KBM-7 (cell line): ENCODE results near the gene PDE5A.
"Not testable (repeated sequence)": the region's sequence is repeated elsewhere in the genome, so short reads cannot be mapped to it uniquely, and the experiment has no call there.

Experiments used
- DNase-seq: peaks from one replicate; pipeline ENCODE4 v3.0.0-alpha.2; 2015
- in situ Hi-C: fragments of 300-500 bp; cut with MboI; formaldehyde crosslinking; loops from 2 replicates; pipeline ENCODE4 v1.14.3; 2020; ENCODE audit warnings: low sequenced_read_pairs, low pct_unique_long_range_greater_than_20kb, mixed read lengths

Gene PDE5A

GRCh38 chr4:119493886-119494285 is 134.7 kb downstream of the PDE5A start:
- DNase-seq = no peak
- in situ Hi-C loops = loop anchor here (25.0 kb wide), 1 partner anchor 507 kb away; no protein-coding TSS in a partner anchor

- in situ Hi-C loops = loop anchor here (25.0 kb wide), 1 partner anchor 506 kb away; no protein-coding TSS in a partner anchor
- peak; percentile 21 for DNase-seq
Measured at GRCh38 chr4:119493419-119493818, 135.2 kb downstream of the PDE5A start.

- peak; percentile 37 for DNase-seq
- in situ Hi-C loops = loop anchor here (25.0 kb wide), 1 partner anchor 503 kb away; no protein-coding TSS in a partner anchor
Measured at GRCh38 chr4:119490335-119490734, 138.3 kb downstream of the PDE5A start.

DNA sequence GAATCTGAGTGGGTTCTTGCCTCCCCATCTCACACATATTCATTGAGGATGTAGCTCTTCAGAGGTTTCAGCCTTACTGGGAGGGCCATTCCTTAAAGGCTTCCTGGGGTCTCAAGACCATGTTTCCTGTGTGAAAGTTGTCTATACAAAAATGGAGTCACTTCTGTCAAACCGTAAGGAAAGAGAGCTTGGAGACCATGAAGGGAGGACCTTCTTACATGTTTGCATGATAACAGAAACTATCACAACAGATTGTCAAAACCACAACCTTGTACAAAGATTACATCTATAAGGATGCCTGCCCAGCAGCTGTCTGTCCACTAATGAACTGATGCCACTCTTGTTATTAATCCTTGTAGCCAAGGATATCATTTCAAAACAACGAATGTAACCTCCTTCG is 139.3 kb downstream of the PDE5A start:
- in situ Hi-C loops = loop anchor here (25.0 kb wide), 1 partner anchor 502 kb away; no protein-coding TSS in a partner anchor
- no peak for DNase-seq

DNA sequence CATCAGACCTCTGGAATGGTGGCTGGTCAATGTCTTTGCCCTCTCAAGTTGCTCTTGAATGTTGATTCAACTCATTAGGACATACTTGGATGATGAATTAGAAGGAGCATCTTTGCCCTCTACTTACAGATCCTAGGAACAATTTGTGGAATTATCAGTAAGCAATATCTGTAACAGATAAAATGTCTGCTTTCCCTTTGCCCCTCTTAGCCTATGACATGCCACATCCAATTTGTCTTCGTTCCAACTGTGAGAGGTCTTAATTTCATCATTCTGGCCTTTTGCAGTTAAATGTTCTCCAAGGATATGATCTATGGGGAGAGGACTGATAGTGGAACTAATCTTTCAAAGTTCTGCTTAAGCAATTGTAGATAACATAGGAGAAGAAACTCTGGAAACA is 148.3 kb downstream of the PDE5A start:
- in situ Hi-C loops = loop anchor here (25.0 kb wide), 1 partner anchor 493 kb away; no protein-coding TSS in a partner anchor
- DNase-seq = no peak

DNA sequence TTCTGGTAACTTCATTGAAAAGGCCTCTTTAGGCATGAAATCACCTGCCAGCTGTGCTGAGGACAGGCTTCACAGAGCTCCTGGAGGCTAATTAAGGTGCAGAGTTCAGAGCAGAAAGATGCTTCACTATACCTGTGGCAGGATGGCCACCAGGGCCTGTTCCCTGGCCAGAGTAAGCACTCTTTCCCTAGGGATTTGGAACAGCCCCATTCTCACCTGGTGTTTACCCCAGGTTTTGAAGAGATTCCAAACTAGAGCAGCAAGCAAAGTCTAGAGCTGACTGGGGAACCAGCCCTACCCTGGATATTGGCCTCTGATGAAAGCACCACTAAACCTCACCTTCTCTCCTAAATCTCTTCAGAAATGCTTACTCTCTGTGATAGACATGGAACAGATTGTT is 148.8 kb downstream of the PDE5A start:
- in situ Hi-C loops = loop anchor here (25.0 kb wide), 1 partner anchor 493 kb away; no protein-coding TSS in a partner anchor
- no peak for DNase-seq

GRCh38 chr4:119479180-119479808 is 149.3 kb downstream of the PDE5A start:
- in situ Hi-C loops = loop anchor here (25.0 kb wide), 1 partner anchor 492 kb away; no protein-coding TSS in a partner anchor
- DNase-seq = no peak

DNA sequence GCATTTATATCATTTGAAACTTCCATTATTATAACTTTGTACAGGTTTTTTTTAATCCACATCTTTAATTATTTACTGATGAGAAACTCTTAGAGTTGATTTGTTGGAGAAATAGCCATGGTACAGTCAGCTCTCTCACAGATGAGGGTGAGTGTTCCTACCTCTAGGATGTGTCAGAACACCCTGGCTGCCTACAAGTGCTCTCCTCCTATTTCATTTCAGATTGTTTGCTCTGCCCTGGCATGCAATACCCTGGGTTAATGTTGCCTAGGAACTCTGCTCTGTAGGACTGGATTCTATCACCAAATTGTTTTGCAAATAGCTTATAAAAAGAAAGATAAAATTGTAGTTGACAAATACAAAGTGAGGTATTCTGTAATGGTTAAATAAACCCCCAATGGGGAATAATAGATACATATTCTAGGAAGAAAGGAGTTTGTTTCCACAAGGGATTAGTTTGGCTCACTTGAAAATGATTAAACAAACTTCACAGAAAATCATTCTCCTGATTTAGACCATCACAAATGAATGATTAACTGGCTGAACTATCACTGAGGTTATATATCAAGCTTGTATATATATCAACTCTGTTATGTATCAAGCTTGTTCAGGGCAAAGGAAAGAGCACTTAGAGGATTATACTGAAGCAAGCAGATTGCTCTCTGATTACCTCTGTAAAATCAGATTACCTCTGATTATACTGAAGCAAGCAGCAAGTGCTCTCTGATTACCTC is 150.0 kb downstream of the PDE5A start:
- in situ Hi-C loops = loop anchor here (25.0 kb wide), 1 partner anchor 491 kb away; no protein-coding TSS in a partner anchor
- DNase-seq = no peak

- in situ Hi-C loops = loop anchor here (25.0 kb wide), 1 partner anchor 490 kb away; no protein-coding TSS in a partner anchor
- no peak for DNase-seq
Measured at GRCh38 chr4:119477412-119478053, 151.1 kb downstream of the PDE5A start.

DNA sequence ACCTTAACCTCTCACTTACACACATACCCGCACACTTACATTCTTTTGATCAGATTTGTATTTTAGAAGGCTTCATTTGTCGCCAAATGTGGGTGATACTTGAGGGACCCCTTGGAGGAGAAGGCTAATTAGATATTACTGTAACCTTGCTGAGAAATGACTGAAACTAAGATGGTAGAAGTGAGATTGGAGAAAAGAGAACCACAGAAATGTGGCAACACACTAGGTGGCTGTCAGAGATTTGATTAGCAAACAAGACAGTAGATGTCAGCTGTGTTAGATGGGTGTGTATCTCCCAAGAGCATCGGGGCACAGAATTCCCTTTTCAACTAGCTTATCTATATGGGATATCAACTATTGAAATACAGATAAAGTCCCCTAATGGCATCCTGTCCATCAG is 157.3 kb downstream of the PDE5A start:
- in situ Hi-C loops = no loop called here
- no peak for DNase-seq

GRCh38 chr4:119470737-119471063 is 157.9 kb downstream of the PDE5A start:
- DNase-seq, in situ Hi-C loops: not testable (repeated sequence)

DNA sequence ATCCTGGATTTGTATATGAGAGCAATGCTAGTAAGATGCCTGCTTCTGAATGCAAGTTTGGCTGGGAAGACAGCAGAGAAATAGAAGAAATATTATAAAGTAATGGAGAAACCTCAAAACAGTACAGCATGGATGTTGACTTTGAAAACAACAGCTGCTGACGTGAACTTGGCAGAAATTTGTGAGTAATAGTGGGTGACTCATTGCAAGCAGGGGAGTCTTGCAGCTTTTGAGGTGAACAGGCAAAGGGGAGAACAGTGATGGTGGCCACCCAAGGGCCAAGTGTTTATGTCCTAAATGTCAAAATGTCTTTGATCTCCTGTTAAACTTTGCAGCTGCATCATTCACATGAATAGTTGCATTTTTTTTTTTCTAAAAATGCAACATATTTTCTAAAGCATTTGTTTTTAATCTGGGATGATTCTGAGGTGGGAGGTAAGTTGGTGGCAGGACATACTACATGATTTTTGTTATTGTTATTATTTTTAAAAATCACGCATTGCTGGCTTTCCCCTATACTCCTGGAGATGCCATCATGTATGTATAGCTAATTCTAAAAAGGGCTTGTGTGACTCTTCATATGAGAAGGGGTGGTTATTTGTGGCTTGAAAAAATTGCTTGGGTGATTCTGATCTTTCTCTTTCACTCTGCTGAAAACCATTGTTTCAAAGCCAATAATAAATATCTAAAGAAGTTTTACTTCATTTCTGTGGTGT is 158.4 kb downstream of the PDE5A start:
- DNase-seq, in situ Hi-C loops: not testable (repeated sequence)

GRCh38 chr4:119469039-119469438 is 159.6 kb downstream of the PDE5A start:
- DNase-seq, in situ Hi-C loops: not testable (repeated sequence)

- in situ Hi-C loops = not testable (repeated sequence)
- peak; percentile 50 for DNase-seq
Measured at GRCh38 chr4:119462733-119463132, 165.9 kb downstream of the PDE5A start.

- peak; percentile 64 for DNase-seq
- in situ Hi-C loops = not testable (repeated sequence)
Measured at GRCh38 chr4:119455734-119456133, 172.9 kb downstream of the PDE5A start.

DNA sequence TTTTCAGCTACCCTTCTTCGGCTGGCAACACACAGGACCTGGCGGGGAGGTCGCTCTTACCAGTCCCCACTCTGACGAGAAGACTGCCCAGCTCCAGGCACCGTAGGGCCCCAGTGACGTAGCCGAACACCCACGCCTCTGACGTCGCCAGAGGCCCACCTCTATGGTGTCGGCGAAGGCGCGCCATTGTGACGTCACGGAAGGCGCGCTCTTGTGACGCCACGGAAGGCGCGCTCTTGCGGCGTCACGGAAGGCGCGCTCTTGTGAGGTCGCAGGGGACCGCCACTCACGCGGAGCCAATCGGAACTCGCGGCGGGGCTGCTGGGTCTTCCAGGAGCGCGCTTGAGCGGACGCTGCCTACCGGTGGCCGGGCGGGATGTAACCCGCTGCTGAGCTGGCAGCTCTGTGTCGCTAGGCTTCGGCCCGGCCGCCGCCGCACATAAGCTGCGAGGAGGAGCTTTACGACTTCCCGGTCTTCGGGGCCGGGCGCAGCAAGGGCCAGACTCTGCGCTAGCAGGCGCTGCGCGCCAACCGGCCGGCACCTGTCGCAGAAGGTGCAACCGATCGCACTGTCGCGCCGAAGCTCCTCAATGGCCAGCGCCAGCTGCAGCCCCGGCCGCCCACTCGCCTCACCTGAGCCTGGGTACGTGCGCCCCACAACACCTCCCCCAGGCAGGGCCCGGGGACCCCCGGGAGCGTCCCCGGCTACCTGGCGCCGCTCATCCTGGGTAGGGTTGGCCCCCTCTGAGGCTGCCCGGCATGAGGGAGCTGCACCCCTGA is 173.9 kb downstream of the PDE5A start:
- peak; percentile 99 for DNase-seq
- in situ Hi-C loops = not testable (repeated sequence)

GRCh38 chr4:119454151-119454490 is 174.5 kb downstream of the PDE5A start:
- in situ Hi-C loops, DNase-seq: not testable (repeated sequence)

DNA sequence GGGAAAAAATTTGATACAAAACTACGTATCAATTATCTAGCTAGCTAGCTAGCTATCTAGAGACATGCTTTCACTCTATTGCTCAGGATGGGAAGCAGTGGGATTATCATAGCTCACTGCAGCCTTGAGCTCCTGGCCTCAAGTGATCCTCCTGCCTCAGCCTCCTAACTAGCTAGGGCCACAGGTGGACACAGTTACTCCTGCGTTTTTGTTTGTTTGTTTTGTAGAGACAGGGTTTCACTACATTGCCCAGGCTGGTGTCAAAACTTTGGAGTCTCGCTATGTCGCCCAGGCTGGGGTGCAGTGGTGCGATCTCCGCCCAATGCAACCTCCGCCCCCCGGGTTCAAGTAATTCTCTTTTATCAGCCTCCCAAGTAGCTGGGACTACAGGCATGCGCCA is 175.3 kb downstream of the PDE5A start:
- in situ Hi-C loops, DNase-seq: not testable (repeated sequence)
